ENCODE measurements around the gene ELP6. TPM values are rescaled to one million over a fixed set of nuclear protein-coding genes. Genes with fewer than 3 reads are reported as not detected.
"Not testable (repeated sequence)": the region's sequence is repeated elsewhere in the genome, so short reads cannot be mapped to it uniquely, and the experiment has no call there.

Gene ELP6
- total RNA-seq, 1 experiment from 2014 or later = 35.4 TPM

DNA sequence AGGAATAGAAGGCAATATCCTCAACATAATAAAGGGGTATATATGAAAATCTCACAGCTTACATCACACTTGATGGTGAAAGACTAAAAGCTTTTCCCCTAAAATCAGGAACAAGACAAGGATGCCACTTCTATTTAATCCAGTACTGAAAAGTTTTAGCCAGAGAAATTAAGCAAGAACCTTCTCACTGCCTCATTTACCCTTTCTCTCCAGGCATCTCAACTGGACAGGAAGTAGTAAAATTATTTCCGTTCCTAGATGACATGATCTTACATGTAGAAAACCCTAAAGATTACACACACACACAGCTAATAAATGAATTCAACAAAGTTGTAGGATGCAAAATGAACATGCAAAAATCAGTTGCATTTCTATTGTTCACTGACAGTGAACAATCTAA is 48.9 kb downstream of the ELP6 start:
- DNase-seq (ENCODE audit: low spot score) = no peak

DNA sequence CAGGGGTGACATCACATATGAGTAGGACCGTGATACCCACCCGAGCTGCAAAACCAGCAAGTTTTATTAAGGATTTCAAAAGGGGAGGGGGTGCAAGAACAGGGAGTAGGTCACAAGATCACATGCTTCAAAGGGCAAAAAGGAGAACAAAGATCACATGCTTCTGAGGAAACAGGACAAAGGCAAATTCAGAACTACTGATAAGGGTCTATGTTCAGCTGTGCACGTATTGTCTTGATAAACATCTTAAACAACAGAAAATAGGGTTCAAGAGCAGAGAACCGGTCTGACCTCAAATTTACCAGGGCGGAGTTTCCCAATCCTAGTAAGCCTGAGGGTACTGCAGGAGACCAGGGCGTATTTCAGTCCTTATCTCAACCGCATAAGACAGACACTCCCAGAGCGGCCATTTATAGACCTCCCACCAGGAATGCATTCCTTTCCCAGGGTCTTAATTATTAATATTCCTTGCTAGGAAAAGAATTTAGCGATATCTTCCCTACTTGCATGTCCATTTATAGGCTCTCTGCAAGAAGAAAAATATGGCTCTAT is 53.9 kb downstream of the ELP6 start:
- not testable (repeated sequence) for DNase-seq (ENCODE audit: low spot score)

DNA sequence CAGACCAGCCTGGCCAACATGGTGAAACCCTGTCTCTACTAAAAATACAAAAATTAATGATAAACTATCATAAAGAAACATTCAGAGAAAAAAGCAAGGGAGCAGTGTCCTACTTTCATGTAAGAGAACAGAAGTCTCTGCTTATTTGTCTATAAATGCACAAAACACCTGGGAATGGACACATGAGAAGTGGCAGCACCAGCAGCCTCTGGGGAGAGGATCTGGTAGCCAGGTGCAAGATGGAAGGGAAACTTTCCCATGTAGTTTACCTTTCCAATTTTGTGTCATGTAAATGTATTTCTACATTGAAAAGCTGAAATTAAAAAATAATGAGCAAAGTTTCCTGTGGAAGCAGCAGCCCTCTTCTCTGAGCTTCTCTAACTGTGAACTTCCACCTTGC is 56.5 kb downstream of the ELP6 start:
- DNase-seq (ENCODE audit: low spot score) = no peak

DNA sequence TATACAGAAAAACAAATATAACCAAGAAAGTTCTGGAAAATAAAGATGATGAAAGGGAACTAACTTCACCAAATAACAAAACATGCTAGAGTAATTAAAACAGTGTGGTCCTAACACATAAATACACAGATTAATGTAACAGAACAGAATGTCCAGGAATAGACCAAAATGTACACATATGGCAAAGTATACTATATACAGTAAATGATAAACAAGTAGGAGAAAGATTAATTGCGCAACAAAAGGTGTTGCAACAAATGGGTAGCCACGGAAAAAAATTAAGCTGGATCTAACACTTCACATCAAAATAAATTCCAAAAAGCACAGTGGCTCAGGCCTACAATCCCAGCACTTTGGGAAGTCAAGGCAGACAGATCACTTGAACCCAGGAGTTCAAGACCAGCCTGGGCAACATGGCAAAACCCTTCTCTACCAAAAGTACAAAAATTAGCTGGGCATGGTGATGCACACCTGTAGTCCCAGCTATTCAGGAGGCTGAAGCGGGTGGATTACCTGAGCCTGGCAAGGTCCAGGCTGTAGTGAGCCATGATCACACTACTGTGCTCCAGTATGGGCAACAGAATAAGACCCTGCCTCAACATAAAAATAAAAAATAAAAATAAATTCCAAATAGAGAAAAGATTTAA is 57.6 kb downstream of the ELP6 start:
- DNase-seq (ENCODE audit: low spot score) = no peak

DNA sequence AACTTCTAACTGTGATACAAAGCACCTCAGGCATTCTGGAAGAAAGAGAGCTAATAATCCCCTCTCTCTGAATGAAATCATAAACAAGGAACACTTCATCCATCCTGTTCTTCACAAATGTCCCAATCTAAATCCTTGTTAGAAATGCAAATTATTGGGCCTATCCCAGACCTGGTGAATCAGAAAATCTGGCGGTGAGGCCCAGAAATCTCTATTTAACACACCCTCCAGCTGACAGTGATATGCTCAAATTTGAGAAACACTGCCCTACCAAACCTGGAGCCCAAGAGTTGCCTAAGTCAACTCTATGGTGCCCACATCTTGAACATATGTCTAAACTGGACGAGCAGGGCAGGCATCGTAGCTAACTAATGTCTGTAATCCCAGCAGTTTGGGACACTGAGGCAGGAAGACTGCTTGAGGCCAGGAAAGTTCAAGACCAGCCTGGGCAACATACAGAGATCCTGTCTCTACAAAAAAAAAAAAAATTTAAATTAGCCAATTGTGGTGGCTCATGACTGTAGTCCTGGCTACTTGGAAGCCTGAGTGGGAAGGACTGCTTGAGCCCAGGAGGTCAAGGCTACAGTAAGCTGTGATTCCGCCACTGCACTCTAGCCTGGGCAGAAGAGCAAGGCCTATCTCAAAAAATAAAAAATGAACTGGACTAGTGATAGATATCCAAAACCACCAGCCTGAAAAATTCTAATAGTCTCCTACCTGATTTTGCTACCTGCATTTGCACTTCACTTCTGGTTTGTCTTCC is 60.9 kb downstream of the ELP6 start:
- DNase-seq (ENCODE audit: low spot score) = no peak

Other genes with a start within 250 kb of the ELP6 start
- 5.3 and 13.3 TPM in 2 replicates for gene KIF9, start 230.9 kb downstream of the ELP6 start, total RNA-seq (2014; rRNA removed; shearing (Covaris generic))
- 11.7 and 17.5 TPM in 2 replicates for gene KLHL18, start 230.8 kb downstream of the ELP6 start, total RNA-seq (2014; rRNA removed; shearing (Covaris generic))
- 3.8 and 6.9 TPM in 2 replicates for gene PTPN23, start 132.7 kb downstream of the ELP6 start, total RNA-seq (2014; rRNA removed; shearing (Covaris generic))
- 24.7 and 26.1 TPM in 2 replicates for gene SCAP, start 37.8 kb downstream of the ELP6 start, total RNA-seq (2014; rRNA removed; shearing (Covaris generic))
- gene CSPG5, start 65.2 kb upstream of the ELP6 start, total RNA-seq (2014; rRNA removed; shearing (Covaris generic)) = 0.93 and 1.5 TPM in 2 replicates

Data from H4 (cell line).